ENCODE measurements around the gene TGM2. TPM values are rescaled to one million over a fixed set of nuclear protein-coding genes. Genes with fewer than 3 reads are reported as not detected.

Gene TGM2
- total RNA-seq, 1 donor from 2014 or later: 31.8 TPM

- DNase-seq: no peak
These were observed 19.9 kb downstream of the TGM2 start for GRCh38 chr20:38144974-38145728.

GRCh38 chr20:38144598-38144973 lies 20.5 kb downstream of the TGM2 start:
- DNase-seq: no peak

- peak; percentile 37 for DNase-seq
These were observed 21.2 kb downstream of the TGM2 start for GRCh38 chr20:38143646-38144554.

- peak; percentile 13 for DNase-seq
These were observed 21.8 kb downstream of the TGM2 start for GRCh38 chr20:38143238-38143645.

GRCh38 chr20:38141889-38142494 lies 23.1 kb downstream of the TGM2 start:
- no peak for DNase-seq

GRCh38 chr20:38141204-38141888 lies 23.7 kb downstream of the TGM2 start:
- DNase-seq: no peak

GRCh38 chr20:38139977-38140753 lies 24.9 kb downstream of the TGM2 start:
- peak; percentile 13 for DNase-seq

GRCh38 chr20:38139156-38139912 lies 25.7 kb downstream of the TGM2 start:
- no peak for DNase-seq

- DNase-seq: no peak
These were observed 26.8 kb downstream of the TGM2 start for GRCh38 chr20:38138086-38138778.

- DNase-seq: no peak
These were observed 27.5 kb downstream of the TGM2 start for GRCh38 chr20:38137441-38138037.

GRCh38 chr20:38136421-38137245 lies 28.4 kb downstream of the TGM2 start:
- no peak for DNase-seq

- no peak for DNase-seq
These were observed 29.2 kb downstream of the TGM2 start for GRCh38 chr20:38135651-38136420.

GRCh38 chr20:38135271-38135650 lies 29.8 kb downstream of the TGM2 start:
- no peak for DNase-seq

GRCh38 chr20:38134427-38135270 lies 30.4 kb downstream of the TGM2 start:
- no peak for DNase-seq

- no peak for DNase-seq
These were observed 31.2 kb downstream of the TGM2 start for GRCh38 chr20:38133680-38134426.

- DNase-seq: no peak
These were observed 32.1 kb downstream of the TGM2 start for GRCh38 chr20:38132910-38133501.

Measured in tongue (tissue), 2 donors.